GOT3 (cell line): Measurements from ENCODE around the gene SMU1.

Experiments
- DNase-seq: peaks from one replicate; lab custom pipeline; 2025; ENCODE audit warnings: mixed read lengths; lab: John Stamatoyannopoulos, UW

The SMU1 gene

DNA sequence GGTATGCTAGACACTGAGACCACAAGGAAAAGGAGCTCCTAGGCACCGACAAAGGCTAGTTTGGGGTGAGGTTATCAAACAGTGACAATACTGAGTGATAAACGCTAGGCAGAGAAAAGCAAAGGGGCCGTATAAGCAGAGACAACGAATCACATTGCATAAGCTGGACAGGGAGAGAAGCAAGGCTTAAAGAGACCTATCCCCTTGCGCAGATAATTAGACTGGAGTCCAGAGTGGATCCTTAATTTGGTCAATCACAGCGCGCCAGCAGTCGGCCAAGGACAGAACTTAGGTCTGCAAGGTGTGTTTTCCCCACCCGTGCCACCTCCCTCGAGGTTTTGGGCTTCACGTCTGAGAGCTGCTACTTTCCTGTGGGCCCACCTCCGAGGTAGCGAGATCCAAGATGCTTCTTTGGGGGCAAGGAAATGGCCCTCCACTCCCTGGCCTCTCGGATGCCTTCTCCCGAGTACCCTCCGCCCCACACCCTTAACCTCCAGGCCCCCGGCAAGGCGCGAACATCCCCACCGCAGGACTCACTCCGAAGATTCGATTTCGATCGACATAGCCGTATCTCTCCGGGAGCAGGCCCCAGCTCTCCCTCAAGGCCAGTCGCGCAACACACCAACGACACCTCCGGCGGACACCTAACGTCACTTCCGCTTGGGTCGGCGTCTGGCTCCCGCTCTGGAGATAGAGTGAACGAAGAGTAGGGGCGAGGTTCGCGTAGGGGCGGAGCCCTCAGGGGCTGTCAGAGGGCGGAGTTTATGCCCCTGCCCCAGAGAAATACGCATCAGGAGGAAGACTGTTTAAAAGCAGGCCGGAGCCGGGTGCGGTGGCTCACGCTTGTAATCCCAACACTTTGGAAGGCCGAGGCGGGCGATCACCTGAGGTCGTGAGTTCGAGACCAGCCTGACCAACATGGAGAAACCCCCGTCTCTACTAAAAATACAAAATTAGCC lies at the start of gene SMU1:
Gene SMU1 (minus strand): TSS at position 629 of the 959 bp plus-strand sequence. CDS start 66 bp downstream, at position 563.
- peak; percentile 61 for DNase-seq

DNA sequence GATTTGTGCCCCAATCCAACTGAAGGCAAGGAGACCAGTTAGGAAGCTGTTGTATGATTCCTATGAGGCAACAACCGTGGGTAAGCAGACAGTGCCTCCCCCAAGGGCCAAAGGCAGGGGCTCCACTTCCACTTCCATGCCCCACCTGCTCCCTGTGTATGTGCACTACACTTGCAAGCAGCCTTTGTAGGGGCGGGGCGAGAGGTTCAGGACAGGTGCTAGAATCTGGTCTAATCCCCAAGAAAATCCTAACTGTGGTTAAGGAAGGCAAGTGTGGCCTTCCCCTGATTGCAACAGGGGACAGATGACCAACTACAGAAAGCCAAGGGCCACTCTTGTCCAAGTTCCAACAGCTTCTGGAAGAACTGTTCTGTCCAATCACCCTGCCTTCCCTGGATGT lies 49.0 kb upstream of the SMU1 start:
- no peak for DNase-seq

DNA sequence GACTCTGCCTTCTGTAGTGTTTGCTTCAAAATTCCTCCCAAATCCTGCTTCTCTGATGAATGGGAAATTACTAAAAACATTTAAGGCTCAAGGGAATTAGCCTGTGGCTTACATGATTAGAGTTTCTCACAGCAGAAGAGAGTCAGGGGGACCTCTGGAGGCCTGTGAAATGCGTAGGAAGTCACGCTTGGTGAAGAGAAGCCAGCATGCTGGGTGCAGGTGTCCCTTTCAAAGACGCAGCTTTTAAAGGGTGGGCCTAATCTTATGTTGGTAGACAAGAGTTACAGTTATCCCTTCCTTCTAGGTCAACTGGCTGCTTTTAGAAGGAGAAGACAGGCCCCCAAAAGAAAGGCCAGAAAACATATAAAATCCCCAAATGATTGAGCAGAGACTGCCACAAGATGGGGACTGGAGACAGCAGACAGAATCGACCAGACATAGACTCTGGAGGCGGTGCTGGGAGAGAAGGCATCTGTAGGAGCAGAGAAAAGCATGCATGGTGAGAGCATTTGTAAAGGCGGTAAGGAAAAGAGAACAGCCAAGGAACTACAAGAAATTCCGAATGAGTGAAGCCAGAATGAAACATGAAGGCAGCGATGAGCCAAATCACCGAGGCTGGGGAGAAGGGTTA lies 48.4 kb upstream of the SMU1 start:
- no peak for DNase-seq

DNA sequence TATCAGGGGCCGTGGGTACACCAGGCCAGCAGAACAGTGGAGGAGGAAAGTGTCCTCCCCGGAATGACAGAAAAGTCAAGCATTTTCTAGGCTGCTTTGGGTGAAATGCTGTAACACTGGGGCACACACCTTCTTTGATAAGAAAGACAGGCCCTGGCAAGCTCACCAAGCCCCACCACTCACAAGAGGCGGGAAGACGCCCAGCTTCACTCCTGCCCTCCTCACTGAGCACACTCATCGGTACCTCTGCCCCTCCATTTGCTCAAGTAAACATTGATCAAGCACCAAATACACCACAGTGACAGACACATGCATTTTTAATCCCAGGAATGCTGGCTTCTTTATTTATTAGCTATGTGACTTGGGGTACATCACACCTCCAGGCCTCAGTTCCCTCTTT lies 47.6 kb upstream of the SMU1 start:
- DNase-seq, result no peak

DNA sequence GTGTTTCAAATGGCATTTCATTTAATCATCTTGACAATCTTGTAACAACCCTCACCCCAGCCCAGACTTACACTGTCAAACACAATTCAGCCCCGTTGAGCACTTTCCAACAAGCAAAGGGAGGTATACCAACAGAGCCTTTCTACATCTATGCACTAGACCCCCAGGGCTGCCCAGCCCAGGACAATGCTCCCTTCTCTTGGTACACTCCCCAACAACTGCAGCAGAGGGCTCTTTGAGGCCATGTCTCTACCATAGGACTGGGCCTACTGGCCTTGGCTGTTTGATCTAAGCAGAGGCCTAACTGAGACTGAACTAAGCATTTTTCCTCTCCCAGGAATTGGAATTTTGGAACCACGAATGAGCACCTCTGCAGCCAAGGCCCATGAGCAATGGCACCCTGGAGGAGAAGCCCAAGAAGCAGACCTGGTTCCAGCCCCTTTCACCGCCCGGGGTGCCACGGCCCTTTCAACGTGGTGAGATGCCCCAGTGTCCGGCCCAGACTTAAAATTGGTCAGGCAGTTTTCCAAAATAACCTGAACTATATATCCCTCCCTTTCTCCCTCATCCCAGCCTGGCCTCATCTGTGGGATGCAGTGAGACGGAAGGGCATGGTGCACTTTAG lies 47.0 kb upstream of the SMU1 start:
- no peak for DNase-seq

DNA sequence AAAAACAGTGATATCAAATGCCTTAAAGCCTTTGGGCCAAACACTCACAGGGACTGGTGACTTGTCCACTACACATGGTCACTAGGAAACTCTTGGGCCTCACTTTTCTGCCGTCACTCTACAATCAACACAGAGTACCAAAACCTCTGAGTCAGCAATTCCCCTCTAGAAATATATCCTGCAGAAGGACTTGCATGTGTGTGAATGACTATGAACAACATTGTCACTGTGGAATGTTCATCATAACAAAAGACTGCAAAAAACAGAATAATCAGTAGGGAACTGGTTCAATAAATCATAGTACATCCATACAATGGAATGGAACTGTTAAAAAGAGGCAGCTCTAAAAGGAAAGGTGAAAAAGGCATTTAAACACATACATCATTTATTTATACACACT lies 44.1 kb upstream of the SMU1 start:
- no peak for DNase-seq

DNA sequence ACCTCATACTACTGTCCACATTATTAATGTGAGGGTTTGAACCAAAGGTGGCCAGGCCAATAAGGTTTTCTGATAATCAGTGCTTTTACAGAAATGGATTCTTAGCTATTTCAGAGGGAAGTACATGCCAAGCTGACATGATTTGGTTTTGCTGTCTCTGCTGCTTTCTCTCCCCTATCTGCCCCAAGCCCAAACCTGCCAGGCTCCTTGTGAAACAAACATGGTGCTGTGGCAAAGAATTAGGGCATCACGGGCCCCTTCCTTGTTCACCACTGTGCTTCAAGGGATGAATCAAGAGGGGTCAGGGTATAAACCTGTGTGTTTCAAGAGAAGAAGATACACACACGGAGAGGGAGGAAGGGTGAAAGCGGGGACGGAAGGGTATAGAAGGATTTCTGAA lies 41.3 kb upstream of the SMU1 start:
- no peak for DNase-seq

DNA sequence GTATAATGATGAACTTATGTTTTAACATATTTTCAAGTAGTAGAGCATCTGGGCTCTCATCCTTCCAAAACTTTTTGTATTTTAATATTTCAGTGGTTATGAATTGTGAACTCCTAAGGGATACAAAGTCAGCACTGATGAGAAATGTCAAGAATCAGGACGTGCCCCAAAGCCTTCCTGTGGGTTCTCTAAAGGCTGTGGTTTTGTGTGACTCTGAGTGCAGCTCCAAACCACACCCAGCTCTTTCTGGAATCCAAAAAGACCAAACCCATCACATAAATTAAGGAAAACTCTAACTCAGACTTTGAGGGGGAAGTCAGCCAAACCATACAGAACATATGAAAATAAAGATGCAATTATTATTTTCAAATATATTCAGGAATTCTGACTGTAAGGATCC lies 40.8 kb upstream of the SMU1 start:
- DNase-seq, result no peak

DNA sequence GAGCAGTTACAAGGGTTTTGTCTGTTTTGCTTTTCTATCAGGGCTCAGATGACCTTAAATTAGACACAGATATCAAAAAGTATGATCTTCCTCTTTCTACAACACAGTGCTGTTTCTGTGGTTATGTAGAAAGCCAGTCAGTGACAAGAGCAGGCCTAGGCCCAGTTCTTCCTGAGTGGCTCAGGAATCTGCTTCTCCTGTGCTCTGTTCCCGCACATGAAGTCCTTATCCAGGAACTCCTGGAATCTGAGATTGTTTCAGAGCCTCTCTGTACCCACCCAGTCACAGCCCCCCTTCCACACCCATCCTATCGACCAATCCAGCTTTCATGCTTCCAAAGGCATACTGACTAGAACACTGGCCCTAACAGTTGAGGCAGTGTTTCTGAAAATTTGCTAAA lies 40.4 kb upstream of the SMU1 start:
- no peak for DNase-seq

DNA sequence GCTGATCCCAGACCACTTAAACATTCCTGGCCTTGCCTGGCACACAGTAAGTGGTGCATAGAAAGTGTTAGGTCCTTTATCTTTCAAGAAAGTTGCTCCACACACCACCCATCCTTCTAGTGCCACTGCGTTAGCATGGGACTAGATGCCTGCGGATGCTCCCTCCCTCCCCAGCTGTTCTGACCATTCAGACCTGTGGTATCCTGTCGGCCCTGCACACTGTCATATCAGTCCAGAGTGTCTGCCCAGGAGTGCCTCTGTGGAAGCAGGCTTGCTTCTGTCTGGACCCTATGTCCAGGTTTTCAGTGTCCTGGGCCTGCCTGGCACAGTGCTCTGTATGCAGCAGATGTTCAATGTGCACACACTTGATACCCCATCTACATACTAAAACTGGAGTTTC lies 38.3 kb upstream of the SMU1 start:
- DNase-seq, result no peak

DNA sequence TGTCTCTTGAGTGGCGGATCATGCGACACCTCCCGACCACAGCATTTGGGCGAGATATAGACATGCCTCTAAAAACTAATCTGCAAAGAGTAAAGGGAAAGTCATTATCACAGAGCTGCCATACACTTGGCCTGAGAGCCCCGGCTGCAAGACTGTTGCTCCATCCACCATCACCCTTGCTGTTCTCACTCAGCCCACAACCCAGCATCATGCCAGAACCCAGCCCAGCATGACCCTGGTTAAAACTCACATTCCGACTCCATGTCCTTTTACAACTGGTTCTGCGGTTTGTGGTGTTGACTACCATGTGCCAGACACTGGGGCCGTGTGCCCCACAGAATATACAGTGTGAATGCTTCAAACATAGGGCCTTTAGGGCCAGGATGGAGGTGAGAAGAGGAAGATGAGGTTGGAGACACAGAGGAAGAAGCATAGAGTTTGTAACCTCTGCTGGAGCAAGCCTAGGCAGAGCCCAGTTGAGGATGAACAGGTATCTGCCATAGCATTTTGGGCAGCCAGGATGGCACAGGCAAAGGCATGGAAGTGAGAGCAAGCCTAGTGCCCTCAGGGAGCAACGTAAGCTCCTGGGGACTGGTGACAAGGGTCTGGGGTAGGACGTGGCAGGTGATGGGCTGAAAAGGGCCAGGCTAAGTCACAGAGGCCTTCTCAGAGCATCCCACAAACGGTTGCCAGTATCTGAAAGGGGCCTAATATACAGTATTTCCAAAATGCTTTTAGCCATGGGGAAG lies 37.5 kb upstream of the SMU1 start:
- DNase-seq, result no peak

DNA sequence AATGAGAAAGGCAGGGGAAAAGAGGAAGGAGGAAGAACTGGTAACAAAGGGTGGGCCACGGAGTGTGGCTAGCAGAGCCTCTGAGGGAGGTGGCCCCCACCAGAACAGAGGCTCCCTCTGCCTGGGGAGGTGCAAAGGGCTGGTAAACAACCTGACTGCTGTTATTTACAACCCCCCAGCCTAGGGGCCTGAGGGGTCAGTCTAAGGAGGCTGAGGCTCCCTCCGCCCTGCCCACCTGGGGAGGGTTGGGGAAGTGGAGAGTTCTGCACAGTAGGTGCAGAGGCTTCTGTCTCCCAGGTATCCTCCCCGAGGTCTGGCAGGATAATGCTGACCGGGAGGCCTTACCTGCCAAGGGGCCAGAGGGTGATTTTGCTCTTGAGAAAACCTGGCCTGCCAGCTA lies 35.6 kb upstream of the SMU1 start:
- DNase-seq, result no peak

DNA sequence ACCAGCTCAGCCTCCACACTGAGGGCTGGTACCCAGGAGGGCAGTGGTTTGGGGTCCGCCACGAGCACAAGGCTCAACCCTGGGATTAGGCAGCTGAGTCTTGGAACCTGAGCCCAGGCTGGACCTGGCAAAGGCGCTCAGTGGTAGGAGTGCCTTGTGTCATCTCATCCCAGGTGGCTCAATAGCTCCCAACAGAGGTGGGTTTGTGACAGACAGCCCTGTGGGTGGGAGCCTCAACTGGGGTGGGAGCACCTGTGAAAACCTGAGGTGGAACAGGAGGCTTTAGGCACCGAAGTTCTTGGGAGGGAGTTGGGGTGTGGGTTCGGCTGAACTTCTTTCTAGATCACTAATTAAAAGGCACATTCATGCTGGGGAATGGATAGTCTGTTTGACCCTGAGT lies 35.2 kb upstream of the SMU1 start:
- DNase-seq, result no peak

DNA sequence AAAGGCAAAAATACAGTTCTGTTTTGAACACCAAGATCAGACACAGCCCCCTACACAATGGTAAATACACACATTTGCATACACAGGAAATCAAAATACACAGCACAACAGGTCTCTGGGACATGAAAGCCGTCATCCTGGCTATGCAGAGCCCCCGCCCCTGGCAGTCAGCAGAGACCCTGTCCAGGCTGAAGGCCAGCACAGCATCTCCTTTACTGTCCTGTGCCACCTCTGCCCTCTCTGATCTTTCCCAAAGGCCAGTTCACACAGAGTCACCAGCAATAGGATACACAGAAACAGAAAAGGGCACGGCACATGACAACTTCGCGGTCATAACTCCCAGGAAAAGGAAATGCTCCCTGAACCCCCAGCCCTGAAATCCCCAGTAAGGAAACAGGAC lies 34.2 kb upstream of the SMU1 start:
- DNase-seq, result no peak

DNA sequence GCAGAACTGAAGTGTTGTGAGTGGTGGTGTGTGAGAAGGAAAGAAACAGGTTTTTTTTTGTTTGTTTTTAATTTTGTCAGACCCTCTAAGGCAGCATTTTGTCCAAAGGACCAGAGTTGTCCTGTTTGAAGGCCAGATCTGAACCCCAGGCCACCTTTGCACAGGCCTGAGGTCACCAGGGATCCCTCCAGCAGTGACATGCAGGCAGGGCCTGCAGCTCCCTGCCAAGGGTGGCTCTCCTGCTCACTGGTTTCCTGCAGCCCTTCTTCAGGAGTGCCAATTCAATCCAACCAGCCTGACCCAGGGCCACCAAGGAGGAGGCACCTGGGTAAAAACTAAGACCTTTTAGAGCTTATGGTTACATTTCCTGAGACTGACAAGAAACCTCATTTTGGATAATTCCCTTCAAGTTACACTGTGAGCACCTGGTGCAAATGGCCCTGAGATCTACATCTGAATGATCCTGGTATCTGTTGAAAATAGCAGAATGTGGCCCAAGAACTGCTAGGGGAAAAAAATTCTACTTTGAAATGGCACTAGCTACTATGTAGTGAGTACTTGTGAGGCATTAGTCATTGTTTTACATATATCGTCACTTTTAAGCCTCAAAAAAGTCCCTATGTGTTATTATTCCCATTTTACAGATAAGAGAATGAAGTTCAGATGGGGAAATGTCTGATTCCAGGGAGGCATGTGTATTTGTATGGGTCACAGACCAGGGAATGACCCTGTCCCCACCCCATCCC lies 33.5 kb upstream of the SMU1 start:
- DNase-seq, result no peak

DNA sequence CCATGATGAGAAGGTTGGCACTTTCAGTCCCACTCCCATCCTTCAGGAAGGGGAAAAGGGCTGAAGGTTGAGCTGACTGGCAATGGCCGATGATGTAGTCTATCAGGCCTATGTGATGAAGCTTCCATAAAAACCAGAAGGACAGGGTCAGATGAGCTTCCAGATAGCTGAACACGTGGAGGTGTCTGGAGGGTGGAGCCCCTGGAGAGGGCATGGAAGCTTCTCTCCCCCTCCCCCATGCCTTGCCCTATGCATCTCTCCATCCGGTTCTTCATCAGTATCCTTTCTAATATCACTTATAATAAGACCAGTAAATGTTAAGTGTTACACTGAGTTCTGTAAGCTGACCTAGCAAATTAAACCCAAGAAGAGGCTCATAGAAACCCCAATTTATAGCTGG lies 32.6 kb upstream of the SMU1 start:
- DNase-seq, result no peak

DNA sequence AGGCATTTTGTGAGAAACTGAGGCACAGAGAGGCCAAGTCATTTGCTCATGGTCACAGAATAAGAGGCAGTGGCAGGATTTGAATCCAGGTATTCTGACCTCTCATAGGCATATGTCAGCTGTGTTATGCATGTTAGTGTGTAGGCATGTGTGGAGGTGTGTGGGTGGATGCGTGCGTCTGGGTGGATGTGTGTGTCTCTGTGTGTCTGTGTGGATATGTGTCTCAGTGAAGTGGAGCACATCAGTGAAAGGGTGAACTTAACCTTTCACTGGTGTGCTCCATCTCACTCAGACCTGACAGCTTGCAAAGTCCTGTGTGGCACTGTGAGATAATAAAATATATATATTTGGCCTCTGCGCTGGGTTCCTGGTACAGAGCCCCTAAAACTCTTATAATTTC lies 32.0 kb upstream of the SMU1 start:
- DNase-seq, result no peak

DNA sequence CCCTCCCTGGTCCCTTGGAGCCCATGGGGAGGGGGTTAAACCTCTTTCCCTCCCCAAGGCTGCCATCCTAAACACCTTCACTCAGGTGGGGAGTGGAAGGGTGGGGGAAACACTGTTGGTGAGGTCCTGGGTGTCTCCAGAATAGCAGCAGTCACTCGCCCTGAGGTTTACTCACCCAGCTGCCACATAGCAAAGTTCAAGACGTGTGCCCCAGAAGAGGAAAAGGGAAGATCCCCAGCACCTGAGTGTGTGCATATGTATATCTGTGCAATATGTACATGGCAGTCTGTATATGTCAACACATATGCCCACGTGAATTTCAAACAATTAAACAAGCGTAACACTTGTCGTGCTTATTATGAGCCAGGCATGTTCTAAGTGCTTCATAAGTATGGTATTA lies 31.3 kb upstream of the SMU1 start:
- DNase-seq, result no peak

DNA sequence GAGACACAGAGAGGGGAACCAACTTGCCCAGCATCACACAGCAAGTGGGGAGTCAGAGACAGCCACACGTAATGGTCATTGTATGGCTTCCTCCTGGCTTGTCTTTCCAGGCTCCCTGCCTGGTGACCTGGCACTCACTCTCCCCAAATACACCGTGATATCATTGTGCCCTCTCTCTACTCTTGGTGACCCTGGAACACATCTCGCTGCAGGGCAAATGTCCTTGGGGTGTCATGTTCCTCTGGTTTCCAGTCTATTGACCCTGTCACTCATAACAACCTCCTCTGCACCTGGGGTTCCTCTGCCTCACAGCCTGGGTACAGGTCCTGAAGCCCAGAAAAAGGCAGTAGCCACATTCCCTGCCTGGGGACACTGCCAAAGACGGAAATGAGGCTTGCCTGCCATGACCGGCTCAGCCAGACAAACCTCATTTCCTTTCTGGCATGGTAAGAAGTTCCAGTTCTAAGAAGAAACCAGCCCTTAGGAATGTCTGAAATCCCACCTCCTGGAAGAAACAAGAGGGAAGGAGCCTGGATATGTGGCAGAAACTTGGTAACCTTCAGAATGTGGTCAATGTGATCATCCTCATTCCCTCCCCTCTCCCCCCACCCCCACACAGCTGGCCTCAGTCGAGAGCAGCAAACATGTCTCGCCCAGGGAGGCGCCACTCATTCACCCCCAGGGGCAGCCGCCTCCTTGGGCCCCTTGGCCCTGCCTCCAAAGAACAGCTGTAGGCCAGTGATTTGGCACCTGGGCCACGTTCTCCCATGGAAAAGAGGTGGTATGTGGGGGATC lies 30.6 kb upstream of the SMU1 start:
- no peak for DNase-seq

DNA sequence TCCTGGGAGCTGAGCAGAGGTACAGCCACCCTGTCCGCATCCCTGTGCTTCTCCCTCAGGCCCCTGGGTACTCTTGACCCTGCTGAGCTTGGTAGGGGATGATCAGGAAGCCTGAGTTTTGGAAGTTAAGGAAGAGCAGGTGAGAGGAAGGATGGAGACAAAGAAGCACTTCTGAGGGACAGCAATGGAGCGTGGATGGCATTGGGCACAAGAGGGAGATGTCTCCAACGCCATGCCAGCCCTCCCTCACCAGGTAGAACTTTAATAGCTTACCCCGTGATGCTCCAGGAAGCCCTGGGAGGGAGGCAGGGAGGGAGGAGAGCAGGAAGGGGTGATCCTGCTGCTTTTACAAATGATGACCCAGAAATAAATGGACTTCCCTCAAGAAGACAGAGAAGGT lies 29.9 kb upstream of the SMU1 start:
- DNase-seq, result no peak

DNA sequence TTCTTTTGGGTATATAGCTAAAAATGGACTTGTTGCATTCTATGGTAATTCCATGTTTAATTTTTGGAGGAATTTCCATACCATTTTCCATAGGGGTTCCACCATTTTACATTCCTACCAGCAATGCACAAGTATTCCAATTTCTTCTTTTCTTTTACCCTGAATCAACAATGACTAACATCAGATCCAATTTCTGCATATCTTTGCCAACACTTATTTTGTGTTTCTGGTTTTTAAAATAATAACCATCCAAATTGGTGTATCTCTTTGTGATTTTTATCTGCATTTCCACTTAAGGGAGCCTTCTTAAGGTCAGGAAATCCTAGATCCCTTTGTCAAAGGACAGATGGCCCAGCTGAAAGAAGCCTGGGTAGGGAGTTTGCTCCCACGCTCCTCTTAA lies 29.5 kb upstream of the SMU1 start:
- no peak for DNase-seq
